Activated CD8-positive, alpha-beta memory T cell treated with anti-CD3 and anti-CD28 coated beads, Interleukin-2, amount 50 U/mL, for 1 hour (primary cell): Measurements from ENCODE around the gene RIMS3.
A peak's percentile ranks its signal among the peaks of the same experiment; 100 is the strongest.
"Not testable (repeated sequence)": the region's sequence is repeated elsewhere in the genome, so short reads cannot be mapped to it uniquely, and the experiment has no call there.

Experiments used
- DNase-seq: peaks from one replicate; pipeline ENCODE4 v3.0.0-alpha.2; 2020; ENCODE audit errors: extremely low read depth

RIMS3 gene

DNA sequence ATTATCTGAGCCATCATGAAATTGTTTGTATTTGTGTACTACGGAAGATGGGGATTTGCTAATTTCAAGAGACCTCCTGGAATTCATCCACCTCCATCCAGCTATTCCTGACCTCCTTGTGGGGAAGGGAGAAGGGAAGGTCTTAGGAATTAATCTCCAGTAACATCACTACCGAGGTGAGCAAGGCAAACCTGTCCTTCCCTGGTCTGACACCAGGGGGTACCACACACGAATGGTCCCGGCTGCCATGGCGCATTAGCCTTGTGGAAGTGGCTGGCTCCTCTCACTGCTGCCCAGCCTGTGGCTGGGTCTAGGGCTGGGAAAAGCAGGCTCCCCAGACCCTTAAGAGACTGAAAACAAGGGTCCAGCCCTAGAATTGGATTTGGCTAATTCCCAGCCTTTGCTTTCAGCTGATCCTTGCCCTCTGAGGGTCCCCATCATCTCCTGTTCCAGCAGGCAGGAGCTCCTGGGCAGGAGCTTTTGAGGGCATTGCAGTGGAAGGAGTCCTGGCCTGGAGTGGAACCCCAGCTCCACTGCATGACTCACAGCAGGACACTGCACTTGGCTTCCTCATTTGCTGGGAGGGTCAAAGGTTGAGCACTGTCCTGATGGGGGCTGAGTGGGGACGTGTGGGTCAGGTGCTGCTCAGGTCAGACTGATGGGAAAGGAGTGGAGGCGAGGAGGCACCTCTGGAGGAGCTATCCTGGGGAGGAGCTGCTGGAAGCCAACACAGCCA, 34.8 kb downstream of the RIMS3 start:
- no peak for DNase-seq

- not testable (repeated sequence) for DNase-seq
These were observed 35.9 kb downstream of the RIMS3 start for GRCh38 chr1:40629546-40629945.

DNA sequence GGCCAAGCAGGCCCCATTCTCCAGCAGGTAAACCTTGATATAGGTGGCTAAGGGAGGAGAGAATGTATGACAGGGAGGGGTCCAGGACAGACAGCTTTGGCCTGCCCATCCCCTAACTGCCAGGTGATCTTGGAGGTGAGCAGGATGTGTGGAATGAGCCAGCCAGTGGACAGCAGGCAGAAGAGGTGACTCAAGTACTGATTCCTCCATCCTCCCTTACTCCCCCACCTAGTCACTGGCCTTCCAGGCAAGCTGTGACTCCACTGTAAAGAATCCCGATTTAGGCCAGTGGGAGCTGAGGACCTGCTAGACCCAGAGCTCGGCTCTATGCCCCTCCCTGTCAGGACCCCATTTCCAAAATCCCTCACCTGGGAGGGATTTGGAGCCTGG, 36.6 kb downstream of the RIMS3 start:
- DNase-seq: no peak

DNA sequence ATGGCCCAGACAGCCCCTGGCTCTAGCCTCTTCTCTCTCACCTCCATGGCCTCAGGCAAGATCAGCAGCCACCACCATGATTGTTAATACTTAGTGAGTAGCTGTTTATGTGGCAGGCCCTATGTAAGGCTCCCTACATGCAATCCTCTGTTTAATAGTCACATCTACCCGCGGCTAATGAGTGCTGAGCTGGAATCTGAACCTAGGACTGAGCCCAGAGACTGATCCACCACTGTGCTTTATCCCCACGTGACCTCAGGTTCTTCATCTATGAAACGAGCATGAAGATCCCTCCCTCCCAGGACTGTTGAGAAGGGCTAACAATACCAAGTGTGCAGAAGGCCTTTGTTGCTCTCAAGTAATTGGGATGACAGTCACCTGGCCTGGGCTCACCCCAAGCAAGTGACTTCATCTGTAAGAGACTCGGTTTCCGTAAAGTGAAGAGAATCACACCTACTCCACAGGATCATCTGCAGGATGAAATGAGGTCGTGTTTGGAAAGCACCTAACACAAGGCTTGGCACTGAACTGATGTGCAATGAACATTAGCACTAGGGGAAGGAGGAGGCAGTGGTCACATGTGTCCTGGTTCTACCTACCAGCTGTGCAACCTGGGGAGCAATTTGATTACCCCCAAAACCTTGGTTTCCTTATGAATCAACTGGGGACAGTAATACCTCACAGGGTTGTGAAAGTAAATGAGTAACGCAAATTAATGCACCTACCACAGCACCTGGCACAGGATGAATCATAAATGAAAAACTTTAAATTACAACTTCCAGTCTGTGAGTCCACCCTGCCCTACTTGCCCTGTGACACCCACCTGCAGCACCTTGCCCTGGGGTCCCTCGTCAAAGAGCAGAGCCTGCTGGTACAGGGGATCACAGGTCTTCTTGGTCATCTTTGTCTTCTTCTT, 37.2 kb downstream of the RIMS3 start:
- no peak for DNase-seq

- DNase-seq: no peak
These were observed 39.1 kb downstream of the RIMS3 start for GRCh38 chr1:40626383-40626770.

DNA sequence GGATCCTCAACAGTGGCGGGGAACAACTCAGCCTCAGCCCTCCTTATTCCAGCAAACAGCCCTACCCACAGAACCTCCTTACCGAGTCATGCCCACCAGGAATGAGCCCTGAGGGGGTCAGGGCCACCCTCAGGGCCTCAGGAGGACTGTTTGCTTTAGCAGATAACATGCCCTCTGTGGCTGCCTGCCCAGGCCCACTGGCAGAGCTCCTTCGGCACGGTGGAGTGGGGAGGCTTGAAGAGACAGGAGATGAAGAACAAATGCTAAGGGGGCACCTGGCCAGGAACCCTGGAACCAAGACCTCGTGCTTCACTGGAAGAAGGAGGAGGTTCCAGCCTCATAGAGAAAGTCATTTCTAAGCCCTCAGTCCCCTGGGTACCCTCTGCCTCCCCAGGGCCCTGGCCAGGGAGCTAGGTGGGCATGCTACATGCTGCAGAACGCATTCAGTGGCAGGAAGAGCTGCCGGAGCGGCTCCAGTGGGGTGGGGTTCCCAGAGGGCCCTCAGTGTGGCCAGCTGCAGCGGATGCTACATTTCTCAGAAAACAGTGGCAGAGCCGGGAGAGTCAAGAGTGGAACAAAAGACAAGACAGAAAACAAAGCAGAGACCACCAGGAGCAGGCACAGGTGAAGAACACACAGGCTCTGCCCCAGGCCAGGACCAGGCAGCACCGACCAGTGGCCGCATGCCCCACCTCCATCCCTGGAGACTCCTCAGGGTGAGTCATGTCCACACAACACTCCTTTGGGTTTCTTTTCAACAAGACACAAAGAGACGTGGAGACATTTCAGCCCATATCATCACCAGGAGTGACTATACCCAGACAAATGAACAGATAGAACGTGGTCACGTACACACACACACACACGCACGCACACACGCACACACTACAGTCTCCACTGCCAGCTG, 39.8 kb downstream of the RIMS3 start:
- no peak for DNase-seq

- DNase-seq: no peak
These were observed 40.4 kb downstream of the RIMS3 start for GRCh38 chr1:40625076-40625475.

DNA sequence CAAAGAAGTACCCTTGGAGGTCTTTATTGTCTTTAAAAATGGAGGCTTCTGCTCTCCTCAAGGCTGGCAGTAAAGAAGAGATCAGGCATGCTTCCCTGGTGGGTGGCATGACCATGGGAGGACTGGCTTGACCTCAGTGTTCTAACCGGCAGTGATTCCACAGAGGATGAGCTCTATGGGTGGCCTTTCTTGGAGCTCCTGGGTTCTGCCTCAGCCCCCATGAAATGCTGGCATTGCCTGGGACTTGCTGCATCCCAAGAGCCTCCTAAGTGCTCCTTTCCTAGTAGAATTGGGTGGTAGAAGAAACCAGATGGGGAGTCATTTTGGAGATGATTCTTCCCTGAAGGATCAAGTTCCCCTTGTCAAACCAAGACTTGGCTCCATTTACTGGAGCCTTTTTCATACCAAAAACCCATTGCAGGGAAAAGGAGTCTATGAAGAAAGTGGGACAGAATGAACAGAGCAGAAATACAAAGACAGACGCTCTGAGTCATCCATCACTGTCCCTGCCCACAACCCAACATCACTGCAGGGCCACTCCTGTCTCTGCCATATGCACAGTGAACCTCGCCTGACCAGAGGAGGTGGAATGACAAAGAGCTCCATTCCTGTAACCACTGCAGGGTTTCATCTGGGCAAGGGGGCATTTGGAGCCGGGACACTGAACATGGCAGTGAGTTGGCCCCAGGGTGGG, 42.4 kb downstream of the RIMS3 start:
- no peak for DNase-seq

DNA sequence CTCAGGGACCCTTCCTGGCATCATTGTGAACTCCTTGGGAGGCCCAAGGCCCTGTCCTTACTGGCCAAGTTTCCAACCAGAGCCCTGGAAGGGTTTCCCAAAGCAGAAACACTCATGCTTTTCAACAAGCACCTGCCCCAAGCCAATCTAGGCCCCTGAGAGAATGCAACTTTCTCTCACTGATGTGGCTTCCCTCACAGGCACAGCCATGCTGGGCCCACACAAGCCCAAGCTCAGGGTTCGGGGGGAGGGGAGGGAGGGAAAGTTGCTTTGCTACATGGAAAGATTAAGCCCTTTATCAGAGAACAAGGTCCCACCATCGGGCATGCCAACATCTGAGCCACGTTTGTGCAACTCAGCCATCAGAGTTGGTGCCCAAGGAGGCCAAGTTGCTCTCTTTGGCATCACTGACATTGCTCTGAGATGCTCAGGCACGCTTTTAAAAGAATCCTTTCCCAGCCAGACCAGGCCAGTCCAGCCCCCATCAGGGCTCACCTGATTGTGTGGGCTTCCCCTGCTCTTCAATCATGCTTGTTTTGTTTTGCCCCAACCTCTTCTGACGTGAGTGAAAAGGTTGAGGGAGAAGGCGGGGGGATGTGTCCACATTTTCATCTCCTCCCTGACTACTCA, 43.5 kb downstream of the RIMS3 start:
- DNase-seq: no peak

- no peak for DNase-seq
These were observed 44.8 kb downstream of the RIMS3 start for GRCh38 chr1:40620586-40621210.

- DNase-seq: no peak
These were observed 45.3 kb downstream of the RIMS3 start for GRCh38 chr1:40620150-40620549.

DNA sequence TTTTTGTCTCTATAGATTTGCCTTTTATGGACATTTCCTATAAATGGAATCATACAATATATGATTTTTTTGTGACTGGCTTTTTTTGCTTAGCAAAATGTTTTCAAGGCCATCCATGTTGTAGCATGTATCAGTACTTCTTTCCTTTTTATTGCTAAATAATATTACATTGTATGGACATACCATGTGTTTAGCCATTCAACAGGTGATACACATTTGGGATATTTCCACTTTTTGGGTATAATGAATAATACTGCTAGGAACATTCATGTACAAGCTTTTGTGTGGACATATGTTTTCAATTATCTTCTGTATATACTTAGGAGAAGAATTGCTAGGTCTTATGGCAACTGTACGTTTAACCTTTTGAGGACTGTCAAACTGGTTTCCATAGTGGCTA, 47.4 kb downstream of the RIMS3 start:
- no peak for DNase-seq

DNA sequence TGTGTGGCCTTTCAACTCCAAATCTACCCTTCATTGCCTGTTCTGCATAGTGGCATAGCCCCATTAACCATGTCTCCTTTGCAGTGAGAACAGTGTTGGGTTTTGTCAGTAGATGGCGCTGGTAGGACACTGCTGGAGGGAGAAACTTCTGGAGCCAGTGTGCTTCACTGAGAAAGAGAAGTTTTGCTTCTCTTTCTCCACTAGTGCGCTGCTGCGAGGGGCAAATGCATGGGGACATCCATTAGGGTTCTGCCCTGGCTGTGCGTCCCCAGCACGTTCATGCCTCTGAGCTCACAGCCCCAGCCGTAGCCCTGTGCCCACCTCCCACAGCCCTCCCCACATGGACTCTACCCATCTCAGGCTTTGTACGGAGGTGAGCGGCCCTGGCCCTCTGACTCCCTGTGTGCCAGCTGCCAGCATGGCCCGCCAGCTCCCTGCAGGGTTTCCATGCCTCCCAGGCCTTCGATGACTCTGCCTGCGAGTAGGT, 53.1 kb downstream of the RIMS3 start:
- peak; percentile 17 for DNase-seq

DNA sequence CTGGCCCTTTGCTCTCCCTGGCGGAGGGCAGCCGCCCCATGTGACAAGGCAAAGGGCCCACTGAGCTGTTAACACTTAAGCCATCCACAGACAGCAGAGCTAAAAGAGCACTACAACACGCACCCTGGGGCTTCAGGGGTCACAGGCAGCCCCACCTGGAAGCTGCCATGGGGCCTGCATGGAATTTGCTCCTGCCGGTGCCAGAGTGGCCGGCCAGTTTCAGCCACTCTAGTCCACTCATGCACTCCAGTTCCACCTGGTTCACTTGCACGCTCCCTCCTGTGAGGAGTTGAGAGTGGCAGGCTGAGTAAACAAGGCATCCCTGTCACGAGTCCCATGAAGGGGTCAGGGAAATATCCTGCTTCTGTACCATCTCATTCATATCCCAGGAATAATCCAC, 55.3 kb downstream of the RIMS3 start:
- DNase-seq: no peak

DNA sequence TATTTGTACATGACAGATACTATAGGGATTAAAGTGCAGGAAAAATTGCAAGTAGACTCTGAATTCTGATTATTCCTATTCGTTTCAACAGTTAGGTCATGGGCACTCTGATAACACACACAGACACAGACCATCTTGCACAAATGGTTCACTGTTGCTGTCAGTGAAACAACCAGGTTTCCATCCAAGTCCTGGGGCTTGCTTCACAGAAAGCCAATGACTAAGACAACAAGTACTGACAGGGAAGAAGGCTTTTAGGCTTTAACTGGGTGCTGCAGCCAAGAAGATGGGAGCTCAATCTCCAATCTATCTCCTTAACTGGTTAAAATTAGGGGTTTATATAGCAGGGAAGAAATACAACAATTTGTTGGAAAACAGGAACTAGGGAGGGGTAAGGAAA, 57.6 kb downstream of the RIMS3 start:
- DNase-seq: no peak

DNA sequence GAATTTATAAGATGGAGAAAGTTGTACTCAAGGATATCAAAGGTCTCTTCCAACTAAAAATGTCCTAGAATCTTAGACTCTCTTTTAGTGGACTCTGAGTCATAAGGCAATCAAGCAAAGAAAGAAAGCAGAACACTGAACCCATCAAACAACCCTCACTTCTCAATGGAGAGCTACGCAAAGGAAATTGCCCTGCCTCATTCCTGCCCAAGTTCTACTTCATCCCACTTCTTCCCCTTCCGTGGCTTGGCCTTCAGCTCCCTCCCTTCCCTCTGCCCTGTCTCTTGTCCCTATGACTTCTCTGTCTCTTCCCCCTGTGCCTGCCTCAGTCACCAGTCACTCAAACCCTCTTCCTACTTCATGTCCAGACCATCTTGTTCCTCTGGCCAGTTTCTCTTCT, 58.5 kb downstream of the RIMS3 start:
- DNase-seq: no peak

DNA sequence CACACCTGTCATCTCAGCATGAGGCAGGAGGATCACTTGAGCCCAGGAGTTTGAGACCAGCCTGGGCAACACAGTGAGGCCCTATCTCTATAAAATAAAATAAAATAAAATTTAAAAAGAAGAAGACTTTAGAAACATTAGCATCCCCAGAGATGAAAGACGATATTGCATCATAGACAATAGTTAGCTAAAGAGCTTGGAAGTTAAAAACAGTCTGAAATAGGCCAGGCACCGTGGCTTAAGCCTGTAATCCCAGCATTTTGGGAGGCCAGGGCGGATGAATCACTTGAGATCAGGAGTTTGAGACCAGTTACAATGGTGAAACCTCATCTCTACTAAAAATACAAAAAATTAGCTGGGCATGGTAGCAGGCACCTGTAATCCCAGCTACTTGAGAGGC, 59.3 kb downstream of the RIMS3 start:
- DNase-seq: no peak

GRCh38 chr1:40599926-40600325, 65.6 kb downstream of the RIMS3 start:
- DNase-seq: no peak

- DNase-seq: no peak
These were observed 69.9 kb downstream of the RIMS3 start for GRCh38 chr1:40595623-40596022.

- DNase-seq: no peak
These were observed 71.3 kb downstream of the RIMS3 start for GRCh38 chr1:40594187-40594531.
